ENCODE data around the gene GNB4.

- no peak for TF ChIP-seq CTCF (IDR thresholded peaks at IDR 0.05; ENCODE audit: control extremely low read depth in 1 of 3, insufficient read depth in 1 of 3, low read depth in 1 of 3, low read length in 3 of 3)
- TF ChIP-seq POLR2AphosphoS5 (IDR thresholded peaks at IDR 0.05; ENCODE audit: low read depth, low read length): no peak
- no peak for TF ChIP-seq JUN (IDR thresholded peaks at IDR 0.05; ENCODE audit: low read depth, low read length)
- no peak for TF ChIP-seq SUZ12 (IDR thresholded peaks at IDR 0.05; ENCODE audit: low read length)
- TF ChIP-seq EZH2 (IDR thresholded peaks at IDR 0.05; ENCODE audit: low read depth, low read length, severe bottlenecking): no peak
- TF ChIP-seq TAF1 (IDR thresholded peaks at IDR 0.05; ENCODE audit: low read depth, low read length): no peak
- TF ChIP-seq POLR2A (IDR thresholded peaks at IDR 0.05; ENCODE audit: control extremely low read depth in 1 of 2, low read depth in 2 of 2, low read length in 2 of 2): no peak
- no peak for TF ChIP-seq EGR1 (IDR thresholded peaks at IDR 0.05; ENCODE audit: borderline replicate concordance, low read depth, low read length)
Observed at GRCh38 chr3:179398574-179399231, 52.6 kb downstream of the GNB4 start.

Data from H1 (cell line).